Upper lobe of left lung (tissue), 6 donors: ENCODE measurements around the gene ADGRD2. TPM values are rescaled to one million over a fixed set of nuclear protein-coding genes. Genes with fewer than 3 reads are reported as not detected.
A peak's percentile ranks its signal among the peaks of the same experiment; 100 is the strongest.

Experiments
- ATAC-seq, 2 donors: fragments of 200-7000 bp; cut with Tn5 transposase; one replicate each; pipeline ENCODE4 v1.9.1; 2022; ENCODE audit warnings: mild to moderate bottlenecking in 2 of 2, moderate library complexity in 2 of 2; ENCODE audit not compliant: low FRiP score in 2 of 2
- DNase-seq, 2 donors: peaks; one replicate each; pipeline ENCODE4 v3.0.0-alpha.2; 2019 to 2020
- H3K27ac ChIP-seq, 4 donors: fragments of 200-600 bp; sonication (generic); one replicate each; pipeline ENCODE4 v1.5.1; 2016 to 2019
- H3K27me3 ChIP-seq, 4 donors: fragments of 200-600 bp; sonication (generic); one replicate each; pipeline ENCODE4 v1.5.1; 2017 to 2019
- H3K36me3 ChIP-seq, 4 donors: fragments of 200-600 bp; sonication (generic); one replicate each; pipeline ENCODE4 v1.5.1; 2016 to 2019
- H3K4me1 ChIP-seq, 4 donors: fragments of 200-600 bp; sonication (generic); one replicate each; pipeline ENCODE4 v1.5.1; 2018 to 2019
- H3K4me3 ChIP-seq, 4 donors: fragments of 200-600 bp; sonication (generic); one replicate each; pipeline ENCODE4 v1.5.1; 2017 to 2019; ENCODE audit warnings: mild to moderate bottlenecking in 2 of 4, moderate library complexity in 1 of 4
- H3K9me3 ChIP-seq, 4 donors: fragments of 200-600 bp; sonication (generic); one replicate each; pipeline ENCODE4 v1.5.1; 2018 to 2019
- CTCF ChIP-seq, 6 experiments: fragments of 450-650 bp in 4 of 6; fragments of 200-600 bp in 2 of 6; sonication (generic) in 2 of 6; IDR thresholded peaks; one replicate each; pipeline ENCODE4 v1.5.1; 2016 to 2019; ENCODE audit warnings: antibody characterized with exemption in 6 of 6
- EP300 ChIP-seq, 4 donors: sonication (generic); formaldehyde crosslinking; IDR thresholded peaks; one replicate each; pipeline ENCODE4 v1.5.1; 2017; ENCODE audit warnings: antibody characterized with exemption in 4 of 4, control low read depth in 2 of 4
- POLR2A ChIP-seq, 4 donors: fragments of 450-650 bp; IDR thresholded peaks; one replicate each; pipeline ENCODE4 v1.5.1; 2016 to 2017; ENCODE audit warnings: antibody characterized with exemption in 4 of 4, mild to moderate bottlenecking in 2 of 4
- POLR2AphosphoS5 ChIP-seq, 2 donors: sonication (generic); formaldehyde crosslinking; IDR thresholded peaks; one replicate each; pipeline ENCODE4 v1.5.1; 2017; ENCODE audit warnings: antibody characterized with exemption in 2 of 2
- WGBS, 2 donors: methylation state at CpG; one replicate each; pipeline ENCODE4 v1.1.5; 2017 to 2018; 5-methylcytosine and 5-hydroxymethylcytosine counted together
- total RNA-seq, 6 donors: library from RNA; depleted of rRNA in 4 of 6; stranded (reverse); fragments of >200 nt in 4 of 6; gene quantifications; one replicate each; pipeline versions ENCODE4 v1.1.0 to v1.2.1, GENCODE V29; 2016 to 2021
- donor health status: DM: no; HTN: no; CAD: no; lungs with moderate emphysema.
- donor health status: DM: no; HTN: yes; CAD: no; lungs with severe emphysema.

The ADGRD2 gene
- total RNA-seq, 6 donors from 2014 or later = not detected

DNA sequence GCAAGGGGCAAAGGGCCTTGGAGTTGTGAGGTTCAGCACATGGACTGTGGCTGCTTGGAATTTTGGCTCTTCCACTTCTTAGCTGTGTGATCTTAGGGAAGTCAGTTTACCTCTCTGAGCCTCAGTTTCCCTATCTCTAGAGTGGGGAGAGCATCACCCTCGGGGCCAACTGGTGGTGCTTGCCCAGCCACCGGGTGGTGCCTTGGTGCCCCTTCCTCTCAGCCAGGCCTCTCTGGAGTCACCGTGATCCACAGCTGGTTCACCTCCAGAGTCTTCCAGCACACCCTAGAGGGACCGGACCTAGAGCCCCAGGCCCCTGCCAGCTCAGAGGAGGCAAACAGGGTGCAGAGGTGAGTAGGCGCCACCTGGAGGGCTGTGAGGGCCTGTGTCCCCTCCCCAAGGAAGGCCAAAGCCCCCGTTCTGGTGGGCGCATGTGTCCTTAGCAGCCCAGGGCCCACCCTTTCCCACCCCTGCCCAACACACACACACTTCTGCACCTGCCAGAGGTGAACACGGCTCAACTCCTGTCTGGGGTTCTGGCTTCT, 7.7 kb downstream of the ADGRD2 start:
- Histone ChIP-seq H3K27me3 (peaks cover 0 to 9% (median 8%) of the 10 kb centered on the region in 4 donors), H3K36me3 (no peaks in the 10 kb centered on the region), H3K27ac (no peak overlapping the region), H3K9me3 (no peaks in the 10 kb centered on the region), H3K4me3 (no peak overlapping the region), H3K4me1 (peaks cover 0 to 7% (median 5%) of the 10 kb centered on the region in 4 donors)
- 78% methylated on average over 4 to 8 of the region's 8 CpGs for WGBS, 2 donors
- peak in 1 of 2 donors; percentile 55 for DNase-seq
- no peak for ATAC-seq
- TF ChIP-seq EP300 (IDR thresholded peaks at IDR 0.05) (no peak), POLR2A (IDR thresholded peaks at IDR 0.05) (no peak), CTCF (IDR thresholded peaks at IDR 0.05) (no peak), POLR2AphosphoS5 (IDR thresholded peaks at IDR 0.05) (no peak)

GRCh38 chr9:124458441-124458840, 8.2 kb downstream of the ADGRD2 start:
- WGBS, 2 donors = 93 to 94% methylated on average over 3 to 9 of the region's 9 CpGs
- Histone ChIP-seq H3K27me3 (peaks cover 0 to 6% (median 4%) of the 10 kb centered on the region in 4 donors), H3K27ac (no peak overlapping the region), H3K4me3 (no peak overlapping the region), H3K36me3 (no peaks in the 10 kb centered on the region), H3K9me3 (no peaks in the 10 kb centered on the region), H3K4me1 (peaks cover 0 to 3% (median 2%) of the 10 kb centered on the region in 4 donors)
- ATAC-seq (no peak), DNase-seq (no peak)
- TF ChIP-seq EP300 (IDR thresholded peaks at IDR 0.05) = no peak
- no peak for TF ChIP-seq POLR2A (IDR thresholded peaks at IDR 0.05)
- no peak for TF ChIP-seq CTCF (IDR thresholded peaks at IDR 0.05)

- Histone ChIP-seq H3K4me3 (no peak overlapping the region), H3K9me3 (no peaks in the 10 kb centered on the region), H3K27ac (no peak overlapping the region), H3K36me3 (no peaks in the 10 kb centered on the region), H3K27me3 (no peaks in the 10 kb centered on the region), H3K4me1 (no peaks in the 10 kb centered on the region)
- TF ChIP-seq CTCF (IDR thresholded peaks at IDR 0.05) (no peak), POLR2A (IDR thresholded peaks at IDR 0.05) (no peak), POLR2AphosphoS5 (IDR thresholded peaks at IDR 0.05) (no peak), EP300 (IDR thresholded peaks at IDR 0.05) (no peak)
- DNase-seq (no peak), ATAC-seq (no peak)
- 96 to 100% methylated on average over 1 of the region's 1 CpG for WGBS, 2 donors
These were observed 12.5 kb downstream of the ADGRD2 start for GRCh38 chr9:124462739-124463138.

DNA sequence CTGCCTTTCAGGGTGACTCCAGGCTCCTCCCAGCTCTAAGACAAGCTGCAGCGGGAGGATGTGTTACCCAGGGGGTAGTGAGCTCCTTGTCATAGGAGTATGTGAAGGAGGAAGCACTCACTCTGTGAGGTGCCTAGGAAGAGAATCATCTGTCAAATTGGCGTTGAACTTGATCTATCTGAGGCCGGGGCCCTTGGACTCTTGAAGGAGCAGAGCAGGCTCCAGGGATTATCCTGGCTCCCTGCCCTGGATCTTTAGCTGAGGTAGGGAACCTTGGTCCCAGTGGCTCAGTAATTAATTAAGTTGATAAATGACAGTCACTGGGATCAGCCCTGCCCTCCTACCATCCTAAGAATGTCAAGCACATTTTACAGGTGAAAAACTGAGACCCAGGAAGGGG, 15.5 kb downstream of the ADGRD2 start:
- no peaks in the 10 kb centered on the region for H3K4me1 ChIP-seq
- H3K27me3 ChIP-seq = no peaks in the 10 kb centered on the region
- TF ChIP-seq POLR2A (IDR thresholded peaks at IDR 0.05) (no peak), POLR2AphosphoS5 (IDR thresholded peaks at IDR 0.05) (no peak), EP300 (IDR thresholded peaks at IDR 0.05) (no peak), CTCF (IDR thresholded peaks at IDR 0.05) (no peak)
- H3K27ac ChIP-seq = no peak overlapping the region
- H3K4me3 ChIP-seq = no peak overlapping the region
- 82 to 89% methylated on average over 3 of the region's 3 CpGs for WGBS, 2 donors
- no peak for ATAC-seq
- no peak for DNase-seq
- H3K9me3 ChIP-seq = no peaks in the 10 kb centered on the region
- no peaks in the 10 kb centered on the region for H3K36me3 ChIP-seq

DNA sequence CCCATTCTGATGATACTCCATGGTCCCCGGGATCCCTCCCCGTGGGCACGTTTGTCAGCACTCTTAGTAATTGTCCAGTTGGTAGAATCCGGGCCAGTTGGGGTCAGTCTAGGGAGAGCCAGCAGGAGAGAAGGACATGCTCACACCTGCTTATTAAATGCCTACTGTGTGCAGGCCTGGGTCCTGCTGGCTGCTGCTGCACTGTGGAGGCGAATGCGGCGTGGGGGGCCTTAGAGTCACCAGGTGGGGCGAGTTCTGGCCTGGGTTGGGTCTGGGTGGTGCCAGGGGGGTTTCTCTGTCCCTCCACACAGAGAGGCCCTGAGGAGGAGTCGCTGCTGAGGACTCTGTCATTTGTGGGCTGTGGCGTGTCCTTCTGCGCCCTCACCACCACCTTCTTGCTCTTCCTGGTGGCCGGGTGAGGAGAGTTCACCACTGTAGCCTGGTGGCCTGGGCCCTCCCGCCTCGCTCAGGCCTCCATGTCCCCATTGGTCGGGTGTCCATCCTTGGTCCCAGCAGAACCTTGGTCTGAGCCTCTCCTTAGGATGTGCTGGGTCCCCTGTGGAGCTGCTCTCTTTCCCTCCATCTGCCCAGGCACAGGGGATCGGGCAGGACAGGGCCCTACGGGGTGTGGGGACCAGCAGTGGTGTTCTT, 17.3 kb downstream of the ADGRD2 start:
- Histone ChIP-seq H3K4me3 (no peak overlapping the region), H3K4me1 (no peaks in the 10 kb centered on the region), H3K27ac (no peak overlapping the region), H3K9me3 (no peaks in the 10 kb centered on the region), H3K36me3 (no peaks in the 10 kb centered on the region), H3K27me3 (no peaks in the 10 kb centered on the region)
- ATAC-seq (peak in 1 of 2 donors; percentile 2), DNase-seq (peak in 1 of 2 donors; percentile 43)
- TF ChIP-seq POLR2AphosphoS5 (IDR thresholded peaks at IDR 0.05) = no peak
- no peak for TF ChIP-seq EP300 (IDR thresholded peaks at IDR 0.05)
- TF ChIP-seq CTCF (IDR thresholded peaks at IDR 0.05) = no peak
- TF ChIP-seq POLR2A (IDR thresholded peaks at IDR 0.05) = no peak
- 90 to 91% methylated on average over 11 to 16 of the region's 17 CpGs for WGBS, 2 donors
